T47D (cell line): Measurements from ENCODE around the gene RABEP1.
"Not testable (repeated sequence)": the region's sequence is repeated elsewhere in the genome, so short reads cannot be mapped to it uniquely, and the experiment has no call there.

Experiments
- DNase-seq, 2 experiments: peaks; one replicate each; pipeline versions ENCODE4 v3.0.0 to v3.0.0-alpha.2; 2011 to 2012; ENCODE audit warnings: low read depth in 1 of 2, low spot score in 1 of 2
- JUND ChIP-seq: IDR thresholded peaks from 2 replicates; pipeline ENCODE4 v1.6.1; 2012; ENCODE audit warnings: low read depth
- in situ Hi-C: cut with HindIII; loops from 2 replicates; pipeline ENCODE4 v1.10.0; 2016; ENCODE audit warnings: low sequenced_read_pairs, low pct_unique_long_range_greater_than_20kb

The RABEP1 gene

GRCh38 chr17:5281814-5282641 is at the start of gene RABEP1:
Gene RABEP1, plus strand, starts transcription at chr17:5282284. Its CDS starts 203 bp downstream, at chr17:5282487.
- TF ChIP-seq JUND = no peak
- in situ Hi-C loops = no loop called here
- peak in 1 of 2 experiments; percentile 92 for DNase-seq

- in situ Hi-C loops, DNase-seq: not testable (repeated sequence)
Observed at GRCh38 chr17:5233492-5233891, 48.6 kb upstream of the RABEP1 start.

GRCh38 chr17:5234645-5235576 is 47.2 kb upstream of the RABEP1 start, which contains the start of gene SCIMP:
Gene SCIMP, minus strand, starts transcription at chr17:5234860. Its CDS starts 105 bp downstream, at chr17:5234755.
- DNase-seq = no peak
- in situ Hi-C loops = no loop called here
- no peak for TF ChIP-seq JUND

- in situ Hi-C loops = no loop called here
- TF ChIP-seq JUND = no peak
- no peak for DNase-seq
Observed at GRCh38 chr17:5236938-5237540, 45.0 kb upstream of the RABEP1 start.

- TF ChIP-seq JUND = no peak
- peak; percentile 17 to 94 for DNase-seq
- in situ Hi-C loops = no loop called here
Observed at GRCh38 chr17:5237541-5238016, 44.5 kb upstream of the RABEP1 start.

- DNase-seq = no peak
- in situ Hi-C loops = no loop called here
- no peak for TF ChIP-seq JUND
Observed at GRCh38 chr17:5238333-5238732, 43.8 kb upstream of the RABEP1 start.

- in situ Hi-C loops, DNase-seq: not testable (repeated sequence)
Observed at GRCh38 chr17:5239769-5240168, 42.3 kb upstream of the RABEP1 start.

- TF ChIP-seq JUND = no peak
- in situ Hi-C loops = no loop called here
Observed at GRCh38 chr17:5241861-5242671, 40.0 kb upstream of the RABEP1 start.

GRCh38 chr17:5247621-5248020 is 34.5 kb upstream of the RABEP1 start:
- TF ChIP-seq JUND = no peak
- in situ Hi-C loops = no loop called here

More at GRCh38 chr17:5241861-5242671, 40.0 kb upstream of the RABEP1 start:
- DNase-seq = no peak

GRCh38 chr17:5248821-5249479 is 33.1 kb upstream of the RABEP1 start:
- no peak for DNase-seq
- no peak for TF ChIP-seq JUND
- in situ Hi-C loops = no loop called here

More at GRCh38 chr17:5247621-5248020, 34.5 kb upstream of the RABEP1 start:
- DNase-seq = no peak

- in situ Hi-C loops = no loop called here
- TF ChIP-seq JUND = no peak
- DNase-seq = peak in 1 of 2 experiments; percentile 93
Observed at GRCh38 chr17:5249615-5250014, 32.5 kb upstream of the RABEP1 start.
